Lower leg skin (tissue), 4 donors: Measurements from ENCODE around the gene SLC36A2. TPM values are rescaled to one million over a fixed set of nuclear protein-coding genes. Genes with fewer than 3 reads are reported as not detected.
A peak's percentile ranks its signal among the peaks of the same experiment; 100 is the strongest.
"Not testable (repeated sequence)": the region's sequence is repeated elsewhere in the genome, so short reads cannot be mapped to it uniquely, and the experiment has no call there.

Experiments used
- DNase-seq, 2 donors: peaks; one replicate each; pipeline ENCODE4 v3.0.0-alpha.2; 2019; ENCODE audit warnings: low spot score in 2 of 2
- H3K4me3 ChIP-seq: fragments of 200-600 bp; sonication (generic); 2 replicates; pipeline ENCODE4 v1.5.1; 2017; ENCODE audit warnings: mild to moderate bottlenecking, low read depth; ENCODE audit not compliant: poor library complexity, severe bottlenecking
- POLR2A ChIP-seq, 2 donors: fragments of 450-650 bp; IDR thresholded peaks; one replicate each; pipeline ENCODE4 v1.6.1; 2016 to 2017; ENCODE audit warnings: antibody characterized with exemption in 2 of 2, mild to moderate bottlenecking in 1 of 2, moderate library complexity in 1 of 2
- WGBS, 2 donors: methylation state at CpG; one replicate each; pipeline ENCODE4 v1.1.5; 2018; 5-methylcytosine and 5-hydroxymethylcytosine counted together
- intact Hi-C: fragments of 100-400 bp; cut with DNase I; formaldehyde crosslinking; loops from one replicate; pipeline ENCODE4 v1.15.0; 2023; ENCODE audit warnings: low total_unique reads
- total RNA-seq, 4 donors: library from RNA; depleted of rRNA; stranded (reverse); fragments of >200 nt; gene quantifications; one replicate each; pipeline ENCODE4 v1.1.0, GENCODE V29; 2016
- TF ChIP-seq, protein P1 (sequence below), 3 donors: fragments of 450-650 bp; IDR thresholded peaks; one replicate each; pipeline ENCODE4 v1.5.1; 2016; ENCODE audit warnings: antibody characterized with exemption in 3 of 3, mild to moderate bottlenecking in 3 of 3, moderate library complexity in 2 of 3

SLC36A2 gene
- total RNA-seq, 4 donors from 2014 or later, result 1.5 TPM; not detected in 3

DNA sequence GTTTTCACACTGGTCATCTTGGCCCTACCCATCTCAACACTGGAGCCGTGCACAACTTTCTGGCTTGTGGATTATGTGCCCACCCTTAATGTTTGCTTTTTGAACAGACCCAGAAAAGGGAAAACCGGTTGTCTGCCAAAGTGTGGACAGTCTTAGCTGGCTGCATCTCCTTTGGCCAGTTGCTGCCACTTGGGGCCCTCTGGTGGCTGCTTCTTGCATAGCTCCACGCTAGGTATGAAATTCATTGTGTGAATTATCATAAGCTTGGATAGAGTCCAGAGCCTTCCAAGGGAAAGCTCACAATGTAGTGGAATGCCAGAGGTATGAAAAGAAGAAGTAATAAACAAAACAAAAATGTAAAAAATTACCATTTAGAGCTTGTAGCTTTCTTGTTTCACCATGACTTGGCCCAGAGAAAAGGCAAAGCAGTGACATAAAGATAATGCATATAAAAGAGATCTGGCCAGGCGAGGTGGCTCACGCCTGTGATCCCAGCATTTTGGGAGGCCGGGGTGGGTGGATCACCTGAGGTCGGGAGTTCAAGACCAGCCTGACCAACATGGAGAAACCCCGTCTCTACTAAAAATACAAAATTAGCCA is 31.3 kb downstream of the SLC36A2 start:
- 55 to 60% methylated on average over 8 of the region's 8 CpGs for WGBS, 2 donors
- intact Hi-C loops, result loop anchor here (10.0 kb wide), 1 partner anchor 191 kb away; no protein-coding TSS in a partner anchor
- DNase-seq, result peak; percentile 64 to 91
- TF ChIP-seq, protein P1, sequence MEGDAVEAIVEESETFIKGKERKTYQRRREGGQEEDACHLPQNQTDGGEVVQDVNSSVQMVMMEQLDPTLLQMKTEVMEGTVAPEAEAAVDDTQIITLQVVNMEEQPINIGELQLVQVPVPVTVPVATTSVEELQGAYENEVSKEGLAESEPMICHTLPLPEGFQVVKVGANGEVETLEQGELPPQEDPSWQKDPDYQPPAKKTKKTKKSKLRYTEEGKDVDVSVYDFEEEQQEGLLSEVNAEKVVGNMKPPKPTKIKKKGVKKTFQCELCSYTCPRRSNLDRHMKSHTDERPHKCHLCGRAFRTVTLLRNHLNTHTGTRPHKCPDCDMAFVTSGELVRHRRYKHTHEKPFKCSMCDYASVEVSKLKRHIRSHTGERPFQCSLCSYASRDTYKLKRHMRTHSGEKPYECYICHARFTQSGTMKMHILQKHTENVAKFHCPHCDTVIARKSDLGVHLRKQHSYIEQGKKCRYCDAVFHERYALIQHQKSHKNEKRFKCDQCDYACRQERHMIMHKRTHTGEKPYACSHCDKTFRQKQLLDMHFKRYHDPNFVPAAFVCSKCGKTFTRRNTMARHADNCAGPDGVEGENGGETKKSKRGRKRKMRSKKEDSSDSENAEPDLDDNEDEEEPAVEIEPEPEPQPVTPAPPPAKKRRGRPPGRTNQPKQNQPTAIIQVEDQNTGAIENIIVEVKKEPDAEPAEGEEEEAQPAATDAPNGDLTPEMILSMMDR (IDR thresholded peaks at IDR 0.05), result no peak
- TF ChIP-seq POLR2A (IDR thresholded peaks at IDR 0.05), result no peak
- H3K4me3 ChIP-seq, result no peak overlapping the region

DNA sequence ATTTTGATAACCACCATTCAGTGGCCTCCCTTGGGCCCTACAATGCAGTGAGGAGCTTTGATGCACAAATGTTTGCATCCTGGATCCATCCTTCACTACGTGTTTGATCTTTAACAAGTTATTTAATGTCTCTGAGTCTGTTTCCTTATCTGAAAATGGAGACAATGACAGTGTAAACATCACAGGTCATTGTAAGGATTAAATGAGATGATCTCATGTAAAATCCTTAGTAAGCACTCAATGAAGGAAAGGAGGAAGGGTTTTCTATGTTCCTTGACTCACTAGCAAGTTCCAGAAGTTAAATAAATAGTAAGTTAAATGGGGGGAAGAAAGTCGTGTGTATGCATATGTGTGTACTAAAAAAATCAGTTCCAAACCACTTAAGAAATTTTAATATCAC is 34.0 kb downstream of the SLC36A2 start:
- TF ChIP-seq, protein P1 (IDR thresholded peaks at IDR 0.05), result no peak
- TF ChIP-seq POLR2A (IDR thresholded peaks at IDR 0.05), result no peak
- intact Hi-C loops, result loop anchor here (10.0 kb wide), 1 partner anchor 189 kb away; no protein-coding TSS in a partner anchor
- no peak for DNase-seq
- 54 to 61% methylated on average over 2 of the region's 2 CpGs for WGBS, 2 donors
- no peak overlapping the region for H3K4me3 ChIP-seq

DNA sequence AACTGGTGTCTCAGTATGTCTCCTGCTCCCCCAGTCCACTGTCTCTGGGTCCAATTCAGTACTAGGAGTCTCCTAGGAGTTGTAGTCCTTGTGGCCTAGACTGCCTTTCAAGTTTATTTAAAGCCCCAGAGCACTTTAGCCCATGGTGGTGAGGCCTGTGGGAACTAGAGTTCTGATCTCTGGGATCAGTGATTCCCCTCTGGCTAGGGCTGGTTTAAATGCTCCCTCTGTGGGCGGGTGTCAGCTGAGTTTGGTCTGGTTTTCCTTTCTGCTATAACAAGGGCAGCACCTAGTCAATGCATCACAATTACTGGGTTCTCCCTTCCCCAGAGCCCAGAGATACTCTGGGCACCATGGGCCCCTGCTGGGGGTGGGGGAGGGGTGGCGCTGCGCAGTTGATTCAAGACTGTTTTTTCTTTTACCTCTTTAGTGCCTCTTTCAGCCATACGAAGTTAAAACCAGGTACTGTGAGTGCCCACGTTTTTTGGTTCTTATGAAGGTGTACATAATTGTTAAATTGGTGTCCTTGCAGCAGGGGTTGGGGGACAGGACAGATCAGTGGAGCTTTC is 34.5 kb downstream of the SLC36A2 start:
- 66 to 71% methylated on average over 5 of the region's 5 CpGs for WGBS, 2 donors
- TF ChIP-seq, protein P1 (IDR thresholded peaks at IDR 0.05), result no peak
- TF ChIP-seq POLR2A (IDR thresholded peaks at IDR 0.05), result no peak
- intact Hi-C loops, result loop anchor here (10.0 kb wide), 1 partner anchor 188 kb away; no protein-coding TSS in a partner anchor
- no peak overlapping the region for H3K4me3 ChIP-seq
- no peak for DNase-seq

- TF ChIP-seq, protein P1 (IDR thresholded peaks at IDR 0.05), result no peak
- TF ChIP-seq POLR2A (IDR thresholded peaks at IDR 0.05), result no peak
- intact Hi-C loops, result loop anchor here (10.0 kb wide), 1 partner anchor 186 kb away; no protein-coding TSS in a partner anchor
- H3K4me3 ChIP-seq, result no peak overlapping the region
- DNase-seq, result no peak
Observed at GRCh38 chr5:151310932-151311331, 36.4 kb downstream of the SLC36A2 start.

GRCh38 chr5:151309821-151310220 is 37.5 kb downstream of the SLC36A2 start:
- not testable (repeated sequence) for H3K4me3 ChIP-seq, DNase-seq
- 89 to 97% methylated on average over 15 of the region's 15 CpGs for WGBS, 2 donors
- intact Hi-C loops, result loop anchor here (10.0 kb wide), 1 partner anchor 185 kb away; no protein-coding TSS in a partner anchor

DNA sequence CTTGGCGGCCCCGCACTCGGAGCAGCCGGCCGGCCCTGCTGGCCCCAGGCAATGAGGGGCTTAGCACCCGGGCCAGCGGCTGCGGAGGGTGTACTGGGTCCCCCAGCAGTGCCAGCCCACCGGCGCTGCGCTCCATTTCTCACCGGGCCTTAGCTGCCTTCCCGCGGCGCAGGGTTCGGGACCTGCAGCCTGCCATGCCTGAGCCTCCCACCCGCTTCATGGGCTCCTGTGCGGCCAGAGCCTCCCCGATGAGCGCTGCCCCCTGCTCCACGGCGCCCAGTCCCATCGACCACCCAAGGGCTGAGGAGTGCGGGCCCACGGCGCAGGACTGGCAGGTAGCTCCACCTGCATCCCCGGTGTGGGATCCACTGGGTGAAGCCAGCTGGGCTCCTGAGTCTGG is 38.1 kb downstream of the SLC36A2 start:
- H3K4me3 ChIP-seq, intact Hi-C loops, DNase-seq: not testable (repeated sequence)
- 93 to 95% methylated on average over 10 to 26 of the region's 27 CpGs for WGBS, 2 donors

- 78 to 87% methylated on average over 2 of the region's 2 CpGs for WGBS, 2 donors
- DNase-seq, result no peak
- intact Hi-C loops, result no loop called here
- H3K4me3 ChIP-seq, result no peak within 1 kb of the TSS
- TF ChIP-seq, protein P1 (IDR thresholded peaks at IDR 0.05), result no peak
- TF ChIP-seq POLR2A (IDR thresholded peaks at IDR 0.05), result no peak
Observed at GRCh38 chr5:151303666-151304065, 43.7 kb downstream of the SLC36A2 start, which contains the start of gene SLC36A3. Gene SLC36A3 (minus strand): TSS chr5:151303766. CDS start chr5:151303354, 412 bp downstream.
